Hepatic stellate cell (primary cell): ENCODE results near the gene C16orf82.

Experiments
- DNase-seq: peaks from one replicate; pipeline ENCODE4 v3.0.0; 2011; ENCODE audit warnings: low spot score

The C16orf82 gene

DNA sequence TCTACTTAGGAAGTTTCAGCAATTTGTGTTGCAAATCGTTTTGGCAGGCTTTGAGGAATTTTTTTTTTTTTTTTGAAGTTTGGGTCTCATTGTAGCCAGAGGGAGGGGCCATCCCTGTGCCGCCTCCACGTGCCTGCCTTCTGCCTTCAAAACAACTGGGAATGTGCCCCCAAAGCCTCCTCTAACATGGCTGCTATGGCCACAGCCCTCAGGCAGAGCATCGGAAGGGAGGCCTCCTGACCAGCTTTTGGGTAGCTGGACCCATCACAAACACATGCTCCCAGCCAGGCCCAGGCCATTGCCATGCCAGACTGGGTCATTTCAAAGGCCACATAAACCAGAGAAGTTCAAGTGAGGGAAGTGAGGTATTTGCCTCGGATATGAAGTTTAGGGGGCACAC lies 21.5 kb downstream of the C16orf82 start:
- no peak for DNase-seq

DNA sequence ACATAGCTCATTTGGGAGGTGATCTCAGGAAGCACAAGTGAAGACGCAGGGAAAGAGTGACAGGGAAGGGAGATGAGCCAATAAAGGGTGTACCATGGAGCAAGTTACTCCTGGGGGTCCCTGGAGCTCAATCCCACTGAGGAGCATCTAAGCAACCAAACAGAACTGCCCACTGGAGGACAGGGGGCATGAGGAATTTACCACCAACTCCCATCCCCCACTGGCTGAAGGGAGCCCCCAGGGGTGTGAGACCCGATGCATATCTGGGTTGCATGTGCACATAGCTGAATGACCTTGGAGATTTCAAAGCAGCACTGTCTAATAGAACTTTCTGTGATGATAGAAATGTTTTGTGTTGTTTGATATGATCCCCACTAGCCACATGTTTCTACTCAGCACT lies 29.6 kb downstream of the C16orf82 start:
- no peak for DNase-seq

DNA sequence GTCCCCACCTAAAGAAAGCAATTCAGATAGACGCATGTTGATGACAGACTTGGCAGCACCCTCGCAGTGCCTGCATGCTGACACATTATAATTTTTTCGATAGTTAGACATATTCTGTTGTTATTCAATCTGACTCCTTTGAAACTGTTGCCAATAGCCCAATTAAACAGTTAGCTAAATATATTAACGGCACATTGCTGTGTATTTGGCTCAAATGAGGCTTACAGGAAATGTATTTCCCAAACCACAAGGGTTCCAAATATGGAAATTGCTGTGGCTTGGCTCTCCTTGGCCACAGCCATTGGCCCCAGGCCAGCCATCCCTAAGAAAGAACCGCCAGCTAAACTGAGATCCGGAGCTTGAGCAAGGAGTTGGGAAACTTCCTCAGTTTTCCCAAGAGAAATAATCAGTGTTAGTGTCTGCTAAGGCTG lies 31.1 kb downstream of the C16orf82 start:
- no peak for DNase-seq

DNA sequence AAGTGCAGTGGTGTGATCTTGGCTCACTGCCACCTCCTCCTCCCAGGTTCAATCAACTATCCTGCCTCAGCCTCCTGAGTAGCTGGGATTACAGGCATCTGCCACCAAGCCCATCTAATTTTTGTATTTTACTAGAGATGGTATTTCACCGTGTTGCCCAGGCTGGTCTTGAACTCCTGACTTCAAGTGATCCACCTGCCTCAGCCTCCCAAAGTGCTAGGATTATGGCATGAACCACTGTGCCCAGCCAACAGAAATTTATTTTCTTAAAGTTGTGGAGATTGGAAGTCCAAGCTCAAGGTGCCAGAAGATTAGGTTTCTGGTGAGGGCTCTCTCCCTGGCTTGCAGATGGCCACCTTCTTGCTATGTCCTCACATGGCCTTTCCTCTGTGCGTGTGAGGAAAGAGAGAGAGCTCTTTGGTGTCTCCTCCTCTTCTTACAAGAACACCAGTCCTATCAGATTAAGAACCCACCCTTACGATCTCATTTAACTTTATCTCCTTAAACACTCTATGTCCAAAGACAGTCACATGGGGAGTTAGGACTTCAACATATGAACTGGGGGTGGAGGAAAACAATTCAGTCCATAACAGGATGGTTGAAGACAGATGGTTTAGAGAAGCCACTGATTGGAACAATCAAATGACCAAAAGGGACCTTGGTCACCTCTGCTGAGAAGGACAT lies 31.8 kb downstream of the C16orf82 start:
- no peak for DNase-seq

DNA sequence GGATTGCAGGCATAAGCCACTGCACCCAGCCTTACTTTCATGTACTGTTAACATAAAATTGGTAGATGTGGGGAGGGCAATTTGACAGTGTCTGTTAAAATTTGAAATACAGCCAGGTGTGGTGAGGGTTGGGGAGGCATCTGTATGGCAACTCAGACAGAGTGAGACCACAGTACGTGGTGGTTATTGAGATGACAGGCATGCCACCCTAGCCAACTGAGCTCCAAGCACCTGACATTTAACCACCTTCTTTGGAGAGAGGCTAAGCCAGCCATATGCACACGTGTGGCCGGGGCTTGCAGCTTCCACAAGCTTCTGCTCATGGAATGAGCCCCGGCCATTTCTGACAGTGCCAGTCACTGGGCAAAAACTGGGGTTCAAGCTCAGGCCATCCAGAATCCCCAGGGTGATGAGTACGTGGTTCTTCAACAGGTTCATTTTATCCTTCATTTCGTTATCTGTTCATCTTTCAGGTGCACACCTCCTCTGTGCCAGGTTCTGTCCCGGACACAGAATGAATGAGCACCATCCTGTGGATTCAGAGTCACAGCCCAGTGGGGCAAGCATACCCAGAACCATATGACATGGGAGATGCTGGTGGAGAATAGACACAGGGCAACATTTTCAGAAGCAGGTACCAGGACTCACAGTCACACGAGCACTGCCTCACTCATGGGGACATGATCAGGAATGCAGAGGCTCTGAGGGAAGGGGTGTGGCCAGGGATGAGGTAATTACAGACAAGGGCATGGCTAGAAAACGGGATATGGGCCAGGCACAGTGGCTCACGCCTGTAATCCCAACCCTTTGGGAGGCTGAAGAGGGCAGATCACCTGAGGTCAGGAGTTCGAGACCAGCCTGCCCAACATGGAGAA lies 36.2 kb downstream of the C16orf82 start:
- no peak for DNase-seq

DNA sequence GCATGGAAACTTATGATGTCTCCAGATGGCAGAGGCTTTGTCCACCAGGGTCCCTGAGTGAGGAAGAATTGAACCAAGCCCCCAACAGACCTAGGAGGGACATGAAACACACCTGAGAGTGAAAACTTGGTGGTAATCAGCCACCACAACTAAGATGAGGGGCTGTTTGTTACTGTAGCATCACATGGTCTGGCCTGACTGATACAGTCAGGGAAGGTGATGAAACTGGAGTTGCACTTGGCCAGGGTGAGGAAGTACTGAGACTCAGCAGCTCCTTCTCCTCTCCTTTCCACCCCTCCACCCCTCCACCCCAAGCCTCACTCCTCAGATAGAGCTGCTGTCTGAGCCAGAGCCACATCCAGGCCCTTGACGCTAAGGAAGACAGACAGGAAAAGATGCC lies 37.2 kb downstream of the C16orf82 start:
- DNase-seq = no peak

DNA sequence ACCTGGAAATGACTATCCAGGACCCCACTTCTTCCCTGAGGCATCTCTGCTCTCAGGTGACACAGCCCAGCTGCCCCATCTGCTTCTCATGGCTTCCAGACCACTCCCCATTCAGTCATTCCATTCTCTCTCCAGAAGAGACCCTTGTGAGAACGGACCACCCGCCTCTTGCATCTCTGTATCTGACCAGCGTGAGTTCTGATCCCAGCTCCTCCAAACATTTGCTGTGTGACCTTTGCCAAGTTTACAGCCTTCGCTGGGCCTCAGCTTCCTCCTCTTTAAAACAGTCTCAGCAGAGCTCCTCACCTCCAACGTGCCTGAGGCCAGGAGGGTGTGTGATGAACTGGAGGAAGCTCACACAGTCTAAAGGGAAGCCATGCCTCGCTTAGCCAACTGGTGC lies 39.6 kb downstream of the C16orf82 start:
- DNase-seq = no peak

DNA sequence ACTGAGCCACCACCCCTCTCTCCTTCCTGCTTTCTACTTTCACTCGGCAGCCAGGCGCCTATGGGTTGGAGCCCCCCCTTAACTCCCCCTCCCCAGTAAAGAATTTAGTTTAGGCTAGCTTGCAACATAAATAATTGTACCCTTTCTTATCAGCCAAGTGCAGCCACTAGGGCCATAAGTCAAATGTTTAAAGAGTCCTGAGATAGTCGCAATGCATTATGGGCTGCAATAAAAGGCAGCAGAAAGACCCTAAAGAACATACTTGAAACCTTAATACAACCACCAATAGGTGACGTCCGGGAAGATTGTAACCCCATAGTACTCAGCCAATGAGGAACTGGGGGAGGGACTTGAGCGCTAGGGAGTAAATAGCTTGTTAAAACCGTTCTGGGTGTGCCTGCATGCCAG lies 40.5 kb downstream of the C16orf82 start:
- no peak for DNase-seq

DNA sequence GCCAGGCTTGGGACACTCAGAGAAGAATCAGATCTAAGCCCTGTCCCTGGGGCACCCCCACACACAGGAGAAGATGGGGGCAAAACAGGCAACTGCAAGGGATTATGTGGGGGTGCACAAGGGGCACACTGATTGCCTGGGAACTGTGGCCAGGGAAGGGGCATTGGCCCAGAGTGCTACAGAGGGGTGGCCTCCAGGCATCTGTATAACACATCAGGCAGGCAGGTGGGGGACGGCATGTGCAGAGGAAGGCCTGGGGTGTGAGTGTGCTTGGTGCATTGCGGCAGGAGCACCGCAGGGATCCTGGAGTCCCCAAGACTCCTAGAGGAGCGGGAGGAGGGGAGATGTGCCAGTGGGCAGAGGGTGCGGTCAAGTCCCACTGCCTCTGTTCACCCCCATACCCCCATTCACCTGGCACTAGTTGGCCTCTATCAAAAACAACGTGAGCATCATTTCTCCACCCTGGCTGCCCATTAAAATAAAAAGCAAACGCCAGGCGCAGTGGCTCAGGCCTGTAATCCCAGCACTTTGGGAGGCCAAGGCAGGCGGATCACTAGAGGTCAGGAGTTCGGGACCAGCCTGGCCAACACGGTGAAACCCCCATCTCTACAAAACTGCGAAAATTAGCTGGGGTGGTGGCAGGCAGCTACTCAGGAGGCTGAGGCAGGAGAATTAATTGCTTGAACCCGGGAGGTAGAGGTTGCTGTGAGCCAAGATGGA lies 41.5 kb downstream of the C16orf82 start:
- DNase-seq = no peak

DNA sequence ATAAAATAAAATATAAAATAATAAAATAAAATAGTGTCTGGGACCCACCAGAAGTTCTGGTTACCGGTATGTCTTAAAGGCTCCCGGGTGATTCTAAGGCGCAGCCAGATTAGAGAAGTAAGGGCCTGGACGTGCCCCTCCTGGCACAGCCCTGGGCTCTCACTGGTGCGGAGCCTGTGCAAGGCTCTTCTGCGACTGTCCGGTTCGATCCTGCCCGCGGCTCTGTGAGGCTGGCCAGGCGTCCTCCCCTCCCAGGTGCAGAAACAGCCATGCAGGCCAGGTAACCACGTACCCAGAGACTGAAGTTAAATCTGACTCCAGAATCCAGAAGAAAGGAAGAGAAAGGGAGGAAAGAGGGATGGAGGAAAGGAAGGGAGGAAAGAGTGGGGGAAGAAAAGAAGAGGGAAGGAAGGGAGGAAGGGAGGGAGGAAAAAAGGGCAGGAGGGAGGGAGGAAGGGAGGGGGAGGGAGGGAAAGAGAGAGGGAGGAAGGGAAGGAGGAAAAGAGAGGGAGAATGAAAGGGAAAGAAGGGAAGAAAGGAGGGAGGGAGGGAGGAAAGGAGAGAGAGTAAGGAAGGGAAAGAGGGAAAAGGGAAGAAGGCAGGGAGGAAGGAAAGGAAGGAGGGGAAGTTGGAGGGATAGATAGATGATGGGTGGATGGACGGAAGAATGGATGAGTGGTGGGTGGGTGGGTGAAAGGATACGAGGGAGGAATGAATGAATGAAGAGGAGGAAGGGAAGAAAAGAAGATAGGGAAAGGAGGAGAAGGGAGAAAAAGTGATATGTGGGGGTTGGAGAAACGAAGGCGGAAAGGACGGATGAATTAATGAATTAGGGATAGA lies 42.3 kb downstream of the C16orf82 start:
- DNase-seq = no peak

DNA sequence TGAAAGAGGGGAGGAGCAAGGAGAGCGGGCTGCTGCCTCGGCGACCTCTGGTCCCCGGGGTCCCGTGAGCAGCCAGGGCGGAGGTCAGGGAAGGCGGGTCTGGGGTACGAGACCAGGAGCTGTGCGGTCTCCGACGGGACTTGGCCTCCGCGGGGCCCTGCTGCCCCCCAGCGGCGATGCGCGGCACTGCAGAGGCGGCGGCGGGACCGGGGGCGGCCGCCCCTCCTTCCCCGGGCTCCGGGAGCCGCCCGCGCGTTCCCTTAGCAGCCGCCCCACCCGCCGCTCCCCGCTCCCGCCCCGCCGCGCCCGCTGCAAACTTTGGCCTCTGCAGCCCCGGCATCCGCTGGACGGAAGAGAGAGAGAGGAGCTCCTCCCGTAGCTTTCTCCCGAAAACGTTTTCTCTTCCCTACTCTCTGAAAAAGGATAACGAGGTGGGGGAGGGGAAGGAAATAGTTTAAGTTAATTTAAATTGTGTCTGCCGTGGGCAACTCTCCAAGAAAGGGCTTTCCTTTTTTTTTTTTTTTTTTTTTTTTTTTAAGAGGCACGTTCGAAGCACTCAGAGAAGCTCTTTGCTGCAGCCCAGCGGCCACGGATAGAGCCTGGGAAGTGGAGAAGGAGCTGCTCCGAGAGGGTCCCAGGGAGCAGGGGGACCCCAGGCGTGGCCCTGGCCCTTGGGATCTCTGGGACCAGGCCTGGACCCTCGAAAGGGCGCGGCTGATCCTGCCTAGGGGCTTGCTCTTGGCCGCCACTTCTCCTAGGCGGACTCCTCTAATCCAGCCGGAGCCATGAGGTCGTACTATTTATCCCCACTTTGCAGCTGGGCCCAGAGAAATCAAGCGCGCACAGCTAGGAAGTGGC lies 43.2 kb downstream of the C16orf82 start:
- peak; percentile 71 for DNase-seq

DNA sequence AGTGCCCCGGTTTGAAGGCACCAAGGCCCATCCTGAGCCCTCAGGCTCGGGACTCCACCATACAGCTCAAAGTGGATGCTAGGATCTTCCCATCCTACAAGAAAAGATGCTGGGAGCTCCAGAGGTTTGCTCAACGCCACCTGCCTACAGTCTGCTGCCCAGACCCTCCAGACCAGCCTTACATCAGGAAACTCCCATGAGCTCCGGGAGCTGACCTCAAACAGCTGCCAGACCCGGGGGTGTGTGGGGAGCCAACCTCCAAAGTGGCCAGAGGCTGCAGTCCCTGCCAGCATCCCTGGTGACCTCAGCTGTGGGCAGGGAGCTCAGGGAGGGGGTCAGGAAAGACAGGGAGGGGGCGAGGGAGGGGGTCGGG lies 43.8 kb downstream of the C16orf82 start:
- no peak for DNase-seq

DNA sequence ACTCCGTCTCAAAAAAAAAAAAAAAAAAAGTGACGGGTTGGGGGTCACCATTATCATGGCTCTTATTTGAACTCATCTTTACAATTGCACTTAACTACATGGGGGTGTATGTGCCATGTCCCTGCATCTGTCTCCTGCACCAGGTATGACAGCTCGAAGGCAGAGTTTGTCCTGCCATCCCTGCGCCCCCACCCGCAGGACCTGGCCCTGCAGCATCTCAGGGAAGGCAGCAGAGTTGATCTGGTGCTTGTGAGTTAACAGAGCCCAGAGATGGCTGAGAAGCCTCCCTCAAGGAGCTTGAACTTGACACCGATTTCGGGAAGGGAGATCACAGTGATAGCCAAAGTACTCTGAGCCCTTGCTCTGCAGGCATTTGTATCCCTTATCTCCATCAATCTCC lies 44.8 kb downstream of the C16orf82 start:
- DNase-seq = no peak

DNA sequence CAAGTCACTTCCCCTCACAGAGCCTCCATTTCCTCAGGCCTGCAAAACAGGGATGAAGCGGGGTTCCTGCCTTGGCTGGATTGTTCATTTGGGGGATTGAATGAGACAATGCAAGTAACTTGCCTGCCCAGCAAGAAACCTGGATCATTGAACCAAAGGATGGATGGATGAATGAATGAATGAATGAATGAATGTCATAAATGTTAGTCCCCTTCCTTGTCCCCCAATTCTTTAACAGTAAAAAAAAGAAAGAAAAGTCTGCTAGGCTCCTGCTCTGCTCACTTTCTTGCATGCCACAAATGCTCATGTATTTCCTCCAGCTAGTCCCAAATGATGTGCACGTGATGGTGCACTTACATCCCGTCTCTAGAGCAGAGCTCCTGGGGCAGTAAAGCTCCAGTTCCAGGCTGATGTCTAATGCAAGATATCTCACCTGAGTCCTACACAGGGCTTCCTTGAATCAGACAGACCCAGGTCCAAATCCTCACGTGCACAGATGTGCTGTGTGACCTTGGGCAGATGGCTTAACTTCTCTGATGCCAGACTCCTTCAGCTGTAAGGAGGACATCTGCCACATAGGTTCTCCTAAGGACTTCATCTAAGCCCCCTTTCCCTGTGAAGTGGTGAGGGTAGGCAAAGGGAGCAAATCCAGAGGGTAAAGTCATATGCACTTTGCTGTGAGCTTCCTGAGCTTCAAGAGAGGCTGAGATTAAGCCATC lies 45.5 kb downstream of the C16orf82 start:
- DNase-seq = no peak

DNA sequence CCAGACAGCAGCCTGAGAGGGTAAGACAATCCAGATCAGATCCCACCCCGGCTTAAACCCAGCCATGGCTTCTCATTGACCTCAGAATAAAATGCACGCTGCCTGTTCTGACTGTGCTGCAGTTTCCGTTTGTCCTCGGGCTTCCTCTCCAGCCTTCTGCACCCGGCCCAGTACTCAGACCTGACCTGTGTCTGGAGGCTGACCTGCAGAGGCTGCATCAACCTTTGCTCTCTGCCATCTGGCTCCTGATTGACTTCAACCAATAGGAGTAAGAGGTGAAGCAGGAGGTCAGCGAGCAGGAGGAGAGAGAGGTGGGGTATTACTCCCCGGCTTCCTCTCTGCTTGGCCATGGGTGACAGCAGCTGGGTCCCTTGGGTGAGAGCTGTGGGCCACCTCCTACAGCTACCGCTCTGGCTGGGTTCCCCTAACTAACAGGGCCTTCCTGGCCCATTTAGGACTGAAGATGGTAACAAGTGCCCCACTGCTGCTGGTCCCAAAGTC lies 46.7 kb downstream of the C16orf82 start:
- DNase-seq = no peak

DNA sequence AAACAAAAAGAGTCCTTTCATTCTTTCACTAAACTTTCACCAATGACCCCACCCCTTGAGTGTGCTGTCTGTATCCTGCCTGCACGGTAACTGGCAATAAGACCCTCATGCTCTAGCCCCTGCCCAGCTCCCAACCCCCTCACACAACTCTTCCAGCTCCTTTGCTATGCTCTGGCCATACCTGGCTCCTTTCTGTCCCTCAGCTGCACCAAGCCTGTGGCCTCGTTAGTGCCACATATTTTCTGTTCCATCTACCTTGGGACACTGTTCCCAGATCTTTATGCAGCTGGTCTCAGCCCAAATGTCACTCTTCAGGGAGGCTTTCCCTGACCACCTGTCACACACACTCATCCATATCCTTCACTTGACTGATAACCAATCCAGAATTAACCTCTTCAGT lies 47.3 kb downstream of the C16orf82 start:
- no peak for DNase-seq

DNA sequence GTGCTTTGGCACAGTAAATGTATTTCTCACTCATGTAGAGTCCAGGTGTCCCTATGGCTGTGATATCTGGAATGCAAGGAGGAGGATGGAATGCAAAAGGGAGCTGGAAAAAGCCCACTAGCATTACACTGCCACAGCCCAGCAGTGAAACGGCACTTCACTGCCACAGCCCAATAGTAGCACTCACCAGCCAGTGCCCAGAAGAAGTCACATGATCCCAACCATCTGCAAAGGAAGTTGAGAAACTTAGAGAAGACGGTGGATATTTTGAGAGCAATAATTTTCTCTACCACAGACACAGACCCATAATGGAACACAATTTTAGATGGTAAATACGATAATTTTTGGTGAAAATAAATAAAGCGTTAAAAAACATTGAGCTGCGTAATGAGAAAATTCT lies 51.8 kb downstream of the C16orf82 start:
- DNase-seq = no peak
